Mesendoderm (in vitro differentiated cells): ENCODE measurements around the gene KLF7.

ENCODE experiments used
- DNase-seq: peaks from one replicate; pipeline ENCODE4 v3.0.0; 2013
- H2AK5ac ChIP-seq: 2 replicates; pipeline ENCODE4 v1.6.1; 2013; ENCODE audit warnings: low read length, inconsistent platforms
- H2BK120ac ChIP-seq: 2 replicates; pipeline ENCODE4 v1.6.1; 2013; ENCODE audit warnings: low read depth, mild to moderate bottlenecking, low read length, moderate library complexity, mixed read lengths
- H2BK15ac ChIP-seq: replicated peaks from 2 replicates; pipeline ENCODE4 v1.6.1; 2013; ENCODE audit warnings: low read depth, mild to moderate bottlenecking, moderate library complexity
- H2BK5ac ChIP-seq: 2 replicates; pipeline ENCODE4 v1.6.1; 2013; ENCODE audit warnings: low read length, inconsistent platforms
- H3K18ac ChIP-seq: 2 replicates; pipeline ENCODE4 v1.6.1; 2013; ENCODE audit warnings: mild to moderate bottlenecking, low read length, mixed read lengths
- H3K23ac ChIP-seq: one replicate; pipeline ENCODE4 v1.6.1; 2013; ENCODE audit warnings: low read length
- H3K27ac ChIP-seq: 2 replicates; pipeline ENCODE4 v1.5.1; 2013; ENCODE audit warnings: low read depth, mild to moderate bottlenecking, inconsistent platforms, low read length, moderate library complexity
- H3K27me3 ChIP-seq: 2 replicates; pipeline ENCODE4 v1.6.1; 2013; ENCODE audit warnings: low read length, control low read depth, mild to moderate bottlenecking, inconsistent platforms; ENCODE audit not compliant: insufficient read depth, poor library complexity
- H3K36me3 ChIP-seq: 2 replicates; pipeline ENCODE4 v1.6.1; 2013; ENCODE audit warnings: low read length, inconsistent platforms; ENCODE audit not compliant: control insufficient read depth, insufficient read depth
- H3K4ac ChIP-seq: one replicate; pipeline ENCODE4 v1.6.1; 2013; ENCODE audit warnings: low read depth, mild to moderate bottlenecking, low read length, moderate library complexity
- H3K4me1 ChIP-seq: 2 replicates; pipeline ENCODE4 v1.6.1; 2013; ENCODE audit warnings: low read depth, low read length, inconsistent platforms; ENCODE audit not compliant: control insufficient read depth
- H3K4me2 ChIP-seq: 2 replicates; pipeline ENCODE4 v1.6.1; 2013; ENCODE audit warnings: low read length
- H3K4me3 ChIP-seq: 2 replicates; pipeline ENCODE4 v1.5.1; 2013; ENCODE audit warnings: mild to moderate bottlenecking, low read length
- H3K56ac ChIP-seq: one replicate; pipeline ENCODE4 v1.6.1; 2013; ENCODE audit warnings: low read length
- H3K79me1 ChIP-seq: 2 replicates; pipeline ENCODE4 v1.6.1; 2013; ENCODE audit warnings: low read length, inconsistent platforms
- H3K79me2 ChIP-seq: 2 replicates; pipeline ENCODE4 v1.6.1; 2013; ENCODE audit warnings: mild to moderate bottlenecking, low read length; ENCODE audit not compliant: control insufficient read depth, insufficient read depth
- H3K9ac ChIP-seq: 2 replicates; pipeline ENCODE4 v1.6.1; 2013; ENCODE audit warnings: low read length, inconsistent platforms
- H4K5ac ChIP-seq: one replicate; pipeline ENCODE4 v1.6.1; 2013; ENCODE audit warnings: low read length
- H4K8ac ChIP-seq: one replicate; pipeline ENCODE4 v1.6.1; 2013; ENCODE audit warnings: low read depth, mild to moderate bottlenecking, control low read depth, low read length, moderate library complexity
- WGBS: extraction: QIAGEN DNeasy Blood & Tissue Kit; methylation state at CpG from one replicate; pipeline ENCODE4 v1.1.7; 2013; ENCODE audit warnings: low lambda C conversion rate, missing lambda C conversion rate; ENCODE audit not compliant: insufficient coverage; ENCODE audit errors: extremely low coverage; 5-methylcytosine and 5-hydroxymethylcytosine counted together

The KLF7 gene

GRCh38 chr2:207185372-207185771 is 19.6 kb upstream of the KLF7 start:
- H2AK5ac ChIP-seq, result no peak overlapping the region
- H3K9ac ChIP-seq, result no peak overlapping the region
- DNase-seq, result no peak
- H2BK5ac ChIP-seq, result no peak overlapping the region
- H3K27ac ChIP-seq, result no peak overlapping the region
- no peaks in the 10 kb centered on the region for H3K79me1 ChIP-seq
- H3K23ac ChIP-seq, result no peak overlapping the region
- no peak overlapping the region for H3K56ac ChIP-seq
- no peaks in the 10 kb centered on the region for H3K79me2 ChIP-seq
- no peak overlapping the region for H3K4me3 ChIP-seq
- no peak overlapping the region for H2BK120ac ChIP-seq
- H3K4me1 ChIP-seq, result no peaks in the 10 kb centered on the region
- H3K4me2 ChIP-seq, result no peak overlapping the region
- no peak overlapping the region for H2BK15ac ChIP-seq
- WGBS, result no CpG with 5 or more reads among the region's 6 CpGs
- no peak overlapping the region for H3K4ac ChIP-seq
- no peak overlapping the region for H3K18ac ChIP-seq
- H4K8ac ChIP-seq, result no peak overlapping the region
- H3K27me3 ChIP-seq, result no peaks in the 10 kb centered on the region
- H3K36me3 ChIP-seq, result no peaks in the 10 kb centered on the region
- H4K5ac ChIP-seq, result no peak overlapping the region

- Histone ChIP-seq H3K4ac (no peak overlapping the region), H3K79me2 (no peaks in the 10 kb centered on the region), H3K4me1 (no peaks in the 10 kb centered on the region), H3K4me2 (no peak overlapping the region), H3K18ac (no peak overlapping the region), H3K36me3 (no peaks in the 10 kb centered on the region), H2AK5ac (no peak overlapping the region), H2BK15ac (no peak overlapping the region), H3K4me3 (no peak overlapping the region), H3K79me1 (no peaks in the 10 kb centered on the region), H4K5ac (no peak overlapping the region), H3K9ac (no peak overlapping the region), H2BK120ac (no peak overlapping the region), H4K8ac (no peak overlapping the region), H3K27me3 (no peaks in the 10 kb centered on the region), H3K56ac (no peak overlapping the region), H3K23ac (no peak overlapping the region), H3K27ac (no peak overlapping the region), H2BK5ac (no peak overlapping the region)
- no peak for DNase-seq
- no CpG with 5 or more reads among the region's 5 CpGs for WGBS
Measured at GRCh38 chr2:207184768-207185167, 19.0 kb upstream of the KLF7 start.

DNA sequence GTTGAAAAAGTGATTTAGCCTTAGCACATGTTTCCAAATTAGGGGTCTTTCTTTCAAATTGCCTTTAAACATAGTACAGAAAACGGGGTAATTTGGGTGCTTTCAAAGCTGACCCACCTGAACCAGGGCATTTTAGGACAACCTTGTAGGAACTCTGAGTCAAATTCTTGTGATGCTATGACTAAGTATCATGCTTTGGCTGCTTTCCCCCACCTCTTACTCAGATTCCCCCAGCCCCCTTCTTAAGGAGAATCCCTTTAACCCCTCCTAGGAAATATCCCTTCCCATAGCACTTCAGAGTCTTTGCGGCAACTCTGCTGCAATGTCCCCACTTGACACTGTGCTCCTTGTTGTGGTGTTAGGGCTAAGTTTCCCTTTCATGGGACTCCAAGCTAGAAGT is 18.6 kb upstream of the KLF7 start:
- H3K27ac ChIP-seq, result no peak overlapping the region

DNA sequence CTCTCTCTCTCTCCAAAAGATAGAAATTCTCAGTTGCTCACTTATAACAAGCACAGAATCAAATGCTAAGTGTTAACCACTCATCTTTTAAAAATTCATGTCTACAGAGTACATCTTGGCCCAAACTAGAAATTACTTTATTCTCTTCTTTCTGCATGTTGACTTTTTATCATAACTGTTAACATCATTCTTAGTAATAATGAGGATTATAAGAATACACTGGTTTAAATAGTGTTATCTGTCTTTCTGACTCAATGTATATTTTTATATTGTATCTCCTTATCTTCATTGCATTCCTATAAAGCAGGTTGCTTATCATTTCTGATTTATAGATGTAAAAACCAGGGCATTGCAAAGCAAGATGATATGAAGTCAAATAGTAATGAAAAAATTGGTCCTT is 17.8 kb upstream of the KLF7 start:
- Histone ChIP-seq H3K4ac (no peak overlapping the region), H3K4me1 (no peaks in the 10 kb centered on the region), H4K8ac (no peak overlapping the region), H3K4me3 (no peak overlapping the region), H3K56ac (no peak overlapping the region), H3K18ac (no peak overlapping the region), H3K27me3 (no peaks in the 10 kb centered on the region), H3K79me1 (no peaks in the 10 kb centered on the region), H2BK5ac (no peak overlapping the region), H2BK120ac (no peak overlapping the region), H3K9ac (no peak overlapping the region), H4K5ac (no peak overlapping the region), H2AK5ac (no peak overlapping the region), H2BK15ac (no peak overlapping the region), H3K23ac (no peak overlapping the region), H3K27ac (no peak overlapping the region), H3K4me2 (no peak overlapping the region), H3K79me2 (no peaks in the 10 kb centered on the region), H3K36me3 (no peaks in the 10 kb centered on the region)
- no peak for DNase-seq

More for the DNA sequence above, 18.6 kb upstream of the KLF7 start:
- no peak for DNase-seq
- no peaks in the 10 kb centered on the region for H3K27me3 ChIP-seq
- H2AK5ac ChIP-seq, result no peak overlapping the region
- H3K56ac ChIP-seq, result no peak overlapping the region
- no peak overlapping the region for H2BK120ac ChIP-seq
- no peaks in the 10 kb centered on the region for H3K79me1 ChIP-seq
- H3K79me2 ChIP-seq, result no peaks in the 10 kb centered on the region
- no peak overlapping the region for H3K4ac ChIP-seq
- H3K9ac ChIP-seq, result no peak overlapping the region
- H3K23ac ChIP-seq, result no peak overlapping the region
- H2BK5ac ChIP-seq, result no peak overlapping the region
- H4K5ac ChIP-seq, result no peak overlapping the region
- no peak overlapping the region for H3K18ac ChIP-seq
- H3K4me3 ChIP-seq, result no peak overlapping the region
- H4K8ac ChIP-seq, result no peak overlapping the region
- no peaks in the 10 kb centered on the region for H3K36me3 ChIP-seq
- no peak overlapping the region for H3K4me2 ChIP-seq
- H2BK15ac ChIP-seq, result no peak overlapping the region
- no peaks in the 10 kb centered on the region for H3K4me1 ChIP-seq
- WGBS, result no CpG with 5 or more reads among the region's 2 CpGs

DNA sequence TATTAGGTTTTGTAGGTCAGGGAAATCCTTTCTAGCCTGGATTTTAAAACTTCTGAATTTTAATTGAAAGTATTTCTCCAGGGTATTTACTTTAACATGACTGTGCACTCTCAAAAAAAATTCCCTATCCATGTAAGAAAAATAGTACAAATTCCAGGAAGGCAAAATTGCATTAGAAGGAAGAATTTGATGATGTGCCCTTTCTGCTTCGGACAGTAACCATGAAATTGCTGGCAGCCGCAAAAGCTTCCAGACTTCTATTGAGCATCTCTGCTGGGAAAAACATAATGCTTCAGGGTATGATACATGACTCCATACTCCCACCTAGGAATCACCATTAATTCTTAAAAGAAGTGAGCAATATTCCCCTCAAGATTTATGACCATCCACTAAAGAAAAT is 17.2 kb upstream of the KLF7 start:
- Histone ChIP-seq H2BK15ac (no peak overlapping the region), H3K4me1 (no peaks in the 10 kb centered on the region), H3K4me3 (no peak overlapping the region), H4K8ac (no peak overlapping the region), H3K23ac (no peak overlapping the region), H3K79me2 (no peaks in the 10 kb centered on the region), H3K4ac (no peak overlapping the region), H3K9ac (no peak overlapping the region), H3K27ac (no peak overlapping the region), H2BK120ac (no peak overlapping the region), H3K79me1 (no peaks in the 10 kb centered on the region), H3K18ac (no peak overlapping the region), H3K36me3 (no peaks in the 10 kb centered on the region), H2AK5ac (no peak overlapping the region), H2BK5ac (no peak overlapping the region), H4K5ac (no peak overlapping the region), H3K56ac (no peak overlapping the region), H3K4me2 (no peak overlapping the region), H3K27me3 (no peaks in the 10 kb centered on the region)
- WGBS, result no CpG with 5 or more reads among the region's 2 CpGs
- no peak for DNase-seq

DNA sequence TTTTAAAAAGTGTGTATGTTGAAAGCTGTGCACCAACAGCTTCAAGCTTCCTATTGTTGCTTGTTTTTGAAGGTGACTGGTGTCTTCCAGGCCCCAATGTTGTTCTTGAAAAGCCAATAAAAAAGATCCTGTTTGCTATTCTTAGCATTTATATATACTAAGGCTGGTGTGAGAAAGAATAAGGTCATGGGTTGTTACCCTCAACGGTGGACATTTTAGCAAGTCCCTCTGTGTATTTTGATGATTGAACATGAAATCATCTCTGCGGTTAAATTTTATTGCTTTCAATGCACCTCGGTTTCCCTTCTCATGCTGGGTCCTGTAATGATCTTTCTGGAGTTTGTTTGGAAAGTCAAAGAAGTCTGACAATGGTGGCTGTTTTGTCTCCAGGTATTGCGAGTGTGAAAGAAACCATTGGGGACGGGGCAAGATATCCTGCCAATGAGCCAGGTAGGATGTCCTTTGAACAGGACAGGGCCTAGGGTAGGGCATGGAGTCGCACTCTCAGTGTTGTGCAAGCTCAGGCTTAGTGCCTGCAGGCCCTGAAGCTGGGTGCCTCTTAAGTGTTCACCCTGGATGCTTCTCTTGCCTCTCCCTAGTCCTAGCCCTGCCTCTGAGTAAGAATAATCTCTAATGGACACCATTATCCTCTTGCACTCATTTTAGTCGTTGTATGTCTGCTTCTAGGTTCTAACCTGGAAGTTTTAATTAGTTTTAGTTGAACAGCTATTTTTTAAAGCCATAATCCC is 16.0 kb upstream of the KLF7 start:
- no CpG with 5 or more reads among the region's 7 CpGs for WGBS

More for the DNA sequence above, 16.0 kb upstream of the KLF7 start:
- H4K8ac ChIP-seq, result no peak overlapping the region
- no peak overlapping the region for H3K23ac ChIP-seq
- H3K27me3 ChIP-seq, result no peaks in the 10 kb centered on the region
- H3K79me1 ChIP-seq, result no peaks in the 10 kb centered on the region
- H3K27ac ChIP-seq, result no peak overlapping the region
- no peak for DNase-seq
- H3K36me3 ChIP-seq, result no peaks in the 10 kb centered on the region
- H2BK15ac ChIP-seq, result no peak overlapping the region
- H3K79me2 ChIP-seq, result no peaks in the 10 kb centered on the region
- no peak overlapping the region for H3K56ac ChIP-seq
- H3K4me2 ChIP-seq, result no peak overlapping the region
- H2BK5ac ChIP-seq, result no peak overlapping the region
- no peak overlapping the region for H4K5ac ChIP-seq
- no peak overlapping the region for H3K4me3 ChIP-seq
- H3K4me1 ChIP-seq, result no peaks in the 10 kb centered on the region
- H2BK120ac ChIP-seq, result no peak overlapping the region
- no peak overlapping the region for H3K4ac ChIP-seq
- H3K18ac ChIP-seq, result no peak overlapping the region
- no peak overlapping the region for H3K9ac ChIP-seq
- no peak overlapping the region for H2AK5ac ChIP-seq
